HL-60 (cell line): ENCODE measurements around the gene KIF2C.

Experiments
- DNase-seq, 2 experiments: peaks; one replicate each; pipeline ENCODE4 v3.0.0-alpha.2; 2010 to 2020; ENCODE audit warnings: low read depth in 1 of 2, low spot score in 1 of 2
- H3K27ac ChIP-seq: fragments of 250-450 bp; sonication (Bioruptor Pico); replicated peaks from 2 replicates; pipeline ENCODE4 v1.5.1; 2020; ENCODE audit warnings: mild to moderate bottlenecking, moderate library complexity
- H3K27me3 ChIP-seq: fragments of 250-450 bp; sonication (Bioruptor Pico); 2 replicates; pipeline ENCODE4 v1.5.1; 2021; ENCODE audit warnings: mild to moderate bottlenecking, moderate library complexity; ENCODE audit not compliant: insufficient read depth, poor library complexity, severe bottlenecking
- H3K4me3 ChIP-seq: replicated peaks from 2 replicates; pipeline ENCODE4 v1.5.1; 2011; ENCODE audit warnings: mild to moderate bottlenecking, control low read depth, low read length; ENCODE audit not compliant: insufficient read depth
- CTCF ChIP-seq: IDR thresholded peaks from one replicate; pipeline ENCODE4 v1.5.1; 2011; ENCODE audit warnings: low read length, control low read depth, inconsistent platforms; ENCODE audit not compliant: insufficient read depth
- GABPA ChIP-seq: IDR thresholded peaks from 2 replicates; pipeline ENCODE4 v1.6.1; 2012; ENCODE audit warnings: low read depth
- POLR2AphosphoS5 ChIP-seq: IDR thresholded peaks from 2 replicates; pipeline ENCODE4 v1.6.1; 2012; ENCODE audit warnings: low read depth
- SPI1 ChIP-seq: IDR thresholded peaks from 2 replicates; pipeline ENCODE4 v1.6.1; 2012; ENCODE audit warnings: low read depth, mild to moderate bottlenecking, borderline replicate concordance
- TF ChIP-seq, protein P1 (sequence below): IDR thresholded peaks from 2 replicates; pipeline ENCODE4 v1.6.1; 2012; ENCODE audit warnings: low read depth; ENCODE audit not compliant: insufficient replicate concordance

Gene KIF2C

GRCh38 chr1:44775930-44776729, 36.5 kb downstream of the KIF2C start:
- H3K4me3 ChIP-seq = peak overlapping the region; percentile 86
- no peaks in the 10 kb centered on the region for H3K27me3 ChIP-seq
- peak; percentile 67 to 71 for DNase-seq
- H3K27ac ChIP-seq = peak overlapping the region; percentile 93
- TF ChIP-seq CTCF = no peak
- no peak for TF ChIP-seq SPI1
- no peak for TF ChIP-seq POLR2AphosphoS5
- TF ChIP-seq, protein P1, sequence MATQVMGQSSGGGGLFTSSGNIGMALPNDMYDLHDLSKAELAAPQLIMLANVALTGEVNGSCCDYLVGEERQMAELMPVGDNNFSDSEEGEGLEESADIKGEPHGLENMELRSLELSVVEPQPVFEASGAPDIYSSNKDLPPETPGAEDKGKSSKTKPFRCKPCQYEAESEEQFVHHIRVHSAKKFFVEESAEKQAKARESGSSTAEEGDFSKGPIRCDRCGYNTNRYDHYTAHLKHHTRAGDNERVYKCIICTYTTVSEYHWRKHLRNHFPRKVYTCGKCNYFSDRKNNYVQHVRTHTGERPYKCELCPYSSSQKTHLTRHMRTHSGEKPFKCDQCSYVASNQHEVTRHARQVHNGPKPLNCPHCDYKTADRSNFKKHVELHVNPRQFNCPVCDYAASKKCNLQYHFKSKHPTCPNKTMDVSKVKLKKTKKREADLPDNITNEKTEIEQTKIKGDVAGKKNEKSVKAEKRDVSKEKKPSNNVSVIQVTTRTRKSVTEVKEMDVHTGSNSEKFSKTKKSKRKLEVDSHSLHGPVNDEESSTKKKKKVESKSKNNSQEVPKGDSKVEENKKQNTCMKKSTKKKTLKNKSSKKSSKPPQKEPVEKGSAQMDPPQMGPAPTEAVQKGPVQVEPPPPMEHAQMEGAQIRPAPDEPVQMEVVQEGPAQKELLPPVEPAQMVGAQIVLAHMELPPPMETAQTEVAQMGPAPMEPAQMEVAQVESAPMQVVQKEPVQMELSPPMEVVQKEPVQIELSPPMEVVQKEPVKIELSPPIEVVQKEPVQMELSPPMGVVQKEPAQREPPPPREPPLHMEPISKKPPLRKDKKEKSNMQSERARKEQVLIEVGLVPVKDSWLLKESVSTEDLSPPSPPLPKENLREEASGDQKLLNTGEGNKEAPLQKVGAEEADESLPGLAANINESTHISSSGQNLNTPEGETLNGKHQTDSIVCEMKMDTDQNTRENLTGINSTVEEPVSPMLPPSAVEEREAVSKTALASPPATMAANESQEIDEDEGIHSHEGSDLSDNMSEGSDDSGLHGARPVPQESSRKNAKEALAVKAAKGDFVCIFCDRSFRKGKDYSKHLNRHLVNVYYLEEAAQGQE = no peak
- TF ChIP-seq GABPA = no peak

DNA sequence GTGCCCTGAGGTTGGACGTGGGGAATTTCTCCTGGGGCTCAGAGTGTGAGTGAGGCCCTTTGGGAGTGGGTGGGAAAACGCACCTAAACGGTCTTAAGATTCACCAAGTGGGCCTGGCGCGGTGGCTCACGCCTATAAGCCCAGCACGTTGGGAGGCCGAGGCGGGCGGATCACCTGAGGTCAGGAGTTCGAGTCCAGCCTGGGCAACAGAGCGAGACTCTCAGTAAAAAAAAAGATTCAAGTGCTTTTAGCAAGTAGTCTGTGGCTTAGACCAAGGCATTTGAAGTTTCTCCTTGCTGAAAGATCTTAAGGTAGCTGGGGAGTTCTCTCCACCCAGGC, 37.1 kb downstream of the KIF2C start:
- DNase-seq = no peak
- Histone ChIP-seq H3K4me3 (peak overlapping the region; percentile 86), H3K27me3 (no peaks in the 10 kb centered on the region), H3K27ac (peak overlapping the region; percentile 93)
- TF ChIP-seq POLR2AphosphoS5 = peak; percentile 48; the same call in 1 of the 2 replicates
- TF ChIP-seq, protein P1 = no peak

DNA sequence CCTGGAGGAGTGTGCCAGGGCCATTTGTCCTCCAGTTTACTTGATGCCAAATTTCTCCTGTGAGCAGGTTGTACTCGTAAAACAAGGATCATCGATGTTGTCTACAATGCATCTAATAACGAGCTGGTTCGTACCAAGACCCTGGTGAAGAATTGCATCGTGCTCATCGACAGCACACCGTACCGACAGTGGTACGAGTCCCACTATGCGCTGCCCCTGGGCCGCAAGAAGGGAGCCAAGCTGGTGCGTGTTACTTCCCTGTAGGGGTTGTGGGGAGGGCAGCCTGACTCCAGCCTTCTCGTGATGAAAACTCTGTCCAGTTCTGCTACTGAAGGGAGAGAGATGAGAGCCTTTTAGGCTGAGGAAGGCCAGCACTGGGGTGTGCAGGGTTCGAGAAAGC, 37.9 kb downstream of the KIF2C start:
- peak overlapping the region; percentile 93 for H3K27ac ChIP-seq
- peak in 1 of 2 experiments; percentile 49 for DNase-seq
- no peaks in the 10 kb centered on the region for H3K27me3 ChIP-seq
- peak overlapping the region; percentile 86 for H3K4me3 ChIP-seq
- TF ChIP-seq CTCF (no peak), SPI1 (no peak; the same call in 1 of the 2 replicates), POLR2AphosphoS5 (no peak), GABPA (no peak)
- TF ChIP-seq, protein P1 = no peak
